ENCODE results near the gene SLC22A3. TPM values are rescaled to one million over a fixed set of nuclear protein-coding genes. Genes with fewer than 3 reads are reported as not detected.
"Not testable (repeated sequence)": the region's sequence is repeated elsewhere in the genome, so short reads cannot be mapped to it uniquely, and the experiment has no call there.

The SLC22A3 gene
- total RNA-seq, 4 donors from 2014 or later: 16.1 to 39.2 (median 28.1) TPM

GRCh38 chr6:160368670-160369069, 20.5 kb downstream of the SLC22A3 start:
- DNase-seq: no peak
- TF ChIP-seq POLR2A (IDR thresholded peaks at IDR 0.05) (no peak), CTCF (IDR thresholded peaks at IDR 0.05) (no peak)
- H3K27me3 ChIP-seq: no peaks in the 10 kb centered on the region

GRCh38 chr6:160373601-160374000, 25.4 kb downstream of the SLC22A3 start:
- H3K27me3 ChIP-seq, H3K4me1 ChIP-seq: not testable (repeated sequence)

More at GRCh38 chr6:160368670-160369069, 20.5 kb downstream of the SLC22A3 start:
- no peaks in the 10 kb centered on the region for H3K36me3 ChIP-seq
- H3K4me3 ChIP-seq: no peak overlapping the region
- intact Hi-C loops (cut with DNase I; ENCODE audit: low total_unique reads): no loop called here
- H3K27ac ChIP-seq: no peak overlapping the region
- no peaks in the 10 kb centered on the region for H3K9me3 ChIP-seq
- H3K4me1 ChIP-seq: no peaks in the 10 kb centered on the region

GRCh38 chr6:160374836-160375560, 26.8 kb downstream of the SLC22A3 start:
- Histone ChIP-seq H3K27ac (no peak overlapping the region), H3K4me3 (no peak overlapping the region), H3K9me3 (no peaks in the 10 kb centered on the region), H3K36me3 (no peaks in the 10 kb centered on the region), H3K4me1 (peaks cover 0 to 4% of the 10 kb centered on the region in 2 donors), H3K27me3 (no peaks in the 10 kb centered on the region)
- intact Hi-C loops (cut with DNase I; ENCODE audit: low total_unique reads): no loop called here
- TF ChIP-seq CTCF (IDR thresholded peaks at IDR 0.05): no peak
- no peak for TF ChIP-seq POLR2A (IDR thresholded peaks at IDR 0.05)
- no peak for DNase-seq

More at GRCh38 chr6:160373601-160374000, 25.4 kb downstream of the SLC22A3 start:
- H3K9me3 ChIP-seq; H3K27ac ChIP-seq; DNase-seq; H3K36me3 ChIP-seq; H3K4me3 ChIP-seq; intact Hi-C loops (cut with DNase I; ENCODE audit: low total_unique reads): not testable (repeated sequence)

- DNase-seq: no peak
- no peak for TF ChIP-seq CTCF (IDR thresholded peaks at IDR 0.05)
- no peak for TF ChIP-seq POLR2A (IDR thresholded peaks at IDR 0.05)
- H3K27me3 ChIP-seq: no peaks in the 10 kb centered on the region
- no peak overlapping the region for H3K4me3 ChIP-seq
- no peaks in the 10 kb centered on the region for H3K36me3 ChIP-seq
- no peaks in the 10 kb centered on the region for H3K9me3 ChIP-seq
- peaks cover 0 to 4% of the 10 kb centered on the region in 2 donors for H3K4me1 ChIP-seq
- intact Hi-C loops (cut with DNase I; ENCODE audit: low total_unique reads): no loop called here
- no peak overlapping the region for H3K27ac ChIP-seq
Measured at GRCh38 chr6:160375561-160375949, 27.4 kb downstream of the SLC22A3 start.

- no peaks in the 10 kb centered on the region for H3K36me3 ChIP-seq
- H3K4me3 ChIP-seq: no peak overlapping the region
- H3K4me1 ChIP-seq: peaks cover 0 to 4% of the 10 kb centered on the region in 2 donors
- TF ChIP-seq POLR2A (IDR thresholded peaks at IDR 0.05) (no peak), CTCF (IDR thresholded peaks at IDR 0.05) (no peak)
- no peak overlapping the region for H3K27ac ChIP-seq
- H3K27me3 ChIP-seq: no peaks in the 10 kb centered on the region
- H3K9me3 ChIP-seq: no peaks in the 10 kb centered on the region
- no peak for DNase-seq
- intact Hi-C loops (cut with DNase I; ENCODE audit: low total_unique reads): no loop called here
Measured at GRCh38 chr6:160376445-160376844, 28.3 kb downstream of the SLC22A3 start.

Measured in uterus (tissue), 4 donors.